HG02943 (cell line): ENCODE data around the gene PDGFD.

Experiments
- ATAC-seq: cut with Tn5 transposase; IDR thresholded peaks from one replicate; pipeline ENCODE4 v1.9.1; 2021; ENCODE audit warnings: mild to moderate bottlenecking, low read depth, moderate library complexity; ENCODE audit not compliant: unreplicated experiment

PDGFD gene

GRCh38 chr11:104015649-104016415 lies 148.1 kb downstream of the PDGFD start:
- peak; percentile 87 for ATAC-seq

GRCh38 chr11:104011044-104011443 lies 152.9 kb downstream of the PDGFD start:
- no peak for ATAC-seq

GRCh38 chr11:104009744-104010143 lies 154.2 kb downstream of the PDGFD start:
- ATAC-seq = no peak

- no peak for ATAC-seq
Measured at GRCh38 chr11:104005234-104005855, 158.6 kb downstream of the PDGFD start.

GRCh38 chr11:104003491-104003890 lies 160.5 kb downstream of the PDGFD start:
- no peak for ATAC-seq

- no peak for ATAC-seq
Measured at GRCh38 chr11:104001561-104002056, 162.3 kb downstream of the PDGFD start.

GRCh38 chr11:104000798-104001197 lies 163.1 kb downstream of the PDGFD start:
- no peak for ATAC-seq

- ATAC-seq = no peak
Measured at GRCh38 chr11:103998826-103999508, 165.0 kb downstream of the PDGFD start.

GRCh38 chr11:103997082-103997481 lies 166.9 kb downstream of the PDGFD start:
- no peak for ATAC-seq

GRCh38 chr11:103995896-103996295 lies 168.1 kb downstream of the PDGFD start:
- ATAC-seq = no peak

GRCh38 chr11:103994518-103994917 lies 169.4 kb downstream of the PDGFD start:
- ATAC-seq = no peak

- ATAC-seq = no peak
Measured at GRCh38 chr11:103994094-103994493, 169.9 kb downstream of the PDGFD start.

- ATAC-seq = no peak
Measured at GRCh38 chr11:103993507-103993906, 170.4 kb downstream of the PDGFD start.

GRCh38 chr11:103988595-103988969 lies 175.4 kb downstream of the PDGFD start:
- no peak for ATAC-seq

GRCh38 chr11:103987629-103988594 lies 176.0 kb downstream of the PDGFD start:
- no peak for ATAC-seq

GRCh38 chr11:103985041-103985440 lies 178.9 kb downstream of the PDGFD start:
- ATAC-seq = no peak

GRCh38 chr11:103980108-103980507 lies 183.8 kb downstream of the PDGFD start:
- ATAC-seq = no peak

- no peak for ATAC-seq
Measured at GRCh38 chr11:103978616-103979595, 185.0 kb downstream of the PDGFD start.

- ATAC-seq = no peak
Measured at GRCh38 chr11:103972013-103972412, 191.9 kb downstream of the PDGFD start.
